ENCODE measurements around the gene MAP2K1.

MAP2K1 gene

DNA sequence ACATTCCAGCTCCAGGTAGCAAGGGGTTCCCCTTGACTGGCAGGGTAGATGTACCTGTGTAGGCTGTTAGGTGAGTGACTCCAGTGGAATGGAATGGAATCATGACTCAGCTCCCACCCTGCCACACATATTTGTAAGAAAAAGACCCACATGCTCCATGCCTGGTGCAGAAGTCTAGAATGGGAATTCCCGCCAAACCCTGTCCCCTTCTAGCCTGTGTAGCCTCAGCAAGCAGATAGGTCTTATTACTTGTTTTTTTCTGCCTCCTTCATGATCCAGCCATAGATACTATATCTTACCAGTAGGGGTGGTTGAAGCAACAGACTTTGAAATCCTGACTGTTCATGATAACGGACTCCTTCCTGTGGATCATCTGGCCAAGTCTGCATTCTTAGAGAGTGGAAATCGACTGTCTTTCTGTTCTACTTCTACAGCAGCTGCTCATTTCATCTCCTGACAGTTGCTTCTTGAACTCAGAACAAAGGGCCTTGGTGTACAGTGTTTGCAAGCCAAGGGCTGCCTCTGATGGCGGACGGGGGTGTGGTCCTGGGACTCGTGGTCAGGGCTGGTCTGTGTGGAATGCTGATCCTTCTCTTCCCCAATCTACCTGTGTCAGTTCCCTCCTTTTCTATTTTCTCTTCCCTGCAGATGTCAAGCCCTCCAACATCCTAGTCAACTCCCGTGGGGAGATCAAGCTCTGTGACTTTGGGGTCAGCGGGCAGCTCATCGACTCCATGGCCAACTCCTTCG is 94.6 kb downstream of the MAP2K1 start:
- TF ChIP-seq, protein P1, sequence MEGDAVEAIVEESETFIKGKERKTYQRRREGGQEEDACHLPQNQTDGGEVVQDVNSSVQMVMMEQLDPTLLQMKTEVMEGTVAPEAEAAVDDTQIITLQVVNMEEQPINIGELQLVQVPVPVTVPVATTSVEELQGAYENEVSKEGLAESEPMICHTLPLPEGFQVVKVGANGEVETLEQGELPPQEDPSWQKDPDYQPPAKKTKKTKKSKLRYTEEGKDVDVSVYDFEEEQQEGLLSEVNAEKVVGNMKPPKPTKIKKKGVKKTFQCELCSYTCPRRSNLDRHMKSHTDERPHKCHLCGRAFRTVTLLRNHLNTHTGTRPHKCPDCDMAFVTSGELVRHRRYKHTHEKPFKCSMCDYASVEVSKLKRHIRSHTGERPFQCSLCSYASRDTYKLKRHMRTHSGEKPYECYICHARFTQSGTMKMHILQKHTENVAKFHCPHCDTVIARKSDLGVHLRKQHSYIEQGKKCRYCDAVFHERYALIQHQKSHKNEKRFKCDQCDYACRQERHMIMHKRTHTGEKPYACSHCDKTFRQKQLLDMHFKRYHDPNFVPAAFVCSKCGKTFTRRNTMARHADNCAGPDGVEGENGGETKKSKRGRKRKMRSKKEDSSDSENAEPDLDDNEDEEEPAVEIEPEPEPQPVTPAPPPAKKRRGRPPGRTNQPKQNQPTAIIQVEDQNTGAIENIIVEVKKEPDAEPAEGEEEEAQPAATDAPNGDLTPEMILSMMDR (IDR thresholded peaks at IDR 0.05; ENCODE audit: control extremely low read depth, extremely low read depth, low read depth, missing control alignments) = no peak
- peak; percentile 4 for DNase-seq (ENCODE audit: extremely low spot score)
- CTCF ChIA-PET = interaction anchor here (1.3 kb wide), 1 partner anchor 17 kb away, joined by 4 read pairs; no protein-coding TSS in a partner anchor
- POLR2A ChIA-PET = no interaction called here

- no peak for DNase-seq (ENCODE audit: extremely low spot score)
- ChIA-PET CTCF (no interaction called here), POLR2A (no interaction called here)
- TF ChIP-seq, protein P1 (IDR thresholded peaks at IDR 0.05; ENCODE audit: control extremely low read depth, extremely low read depth, low read depth, missing control alignments) = no peak
Measured at GRCh38 chr15:66482539-66482938, 95.8 kb downstream of the MAP2K1 start.

GRCh38 chr15:66483131-66483566 is 96.4 kb downstream of the MAP2K1 start:
- POLR2A ChIA-PET = no interaction called here
- CTCF ChIA-PET = interaction anchor here (0.8 kb wide), 1 partner anchor 9 kb away, joined by 3 read pairs; no protein-coding TSS in a partner anchor

DNA sequence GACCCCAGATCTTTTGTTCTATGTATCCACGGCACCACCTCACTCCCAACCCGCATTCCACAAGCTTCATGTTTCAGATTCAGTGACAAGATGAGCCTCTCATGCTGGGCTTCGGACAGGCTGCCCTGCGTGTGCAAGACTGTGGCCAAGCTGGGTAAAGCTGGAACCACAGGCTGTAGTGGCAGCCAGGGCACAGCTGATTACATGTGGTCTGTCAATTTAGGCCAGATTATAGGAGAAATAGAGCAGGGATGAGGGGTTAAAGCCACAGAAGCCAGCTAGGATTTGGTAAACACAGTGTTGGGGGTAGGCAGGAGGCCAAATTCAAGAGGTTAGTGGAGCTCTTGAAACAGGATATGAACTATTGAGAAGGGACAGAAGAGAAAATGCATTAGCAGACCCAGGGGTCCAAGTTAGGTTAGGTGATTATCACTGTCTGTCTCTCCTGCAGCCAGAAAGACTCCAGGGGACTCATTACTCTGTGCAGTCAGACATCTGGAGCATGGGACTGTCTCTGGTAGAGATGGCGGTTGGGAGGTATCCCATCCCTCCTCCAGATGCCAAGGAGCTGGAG is 97.9 kb downstream of the MAP2K1 start:
- ChIA-PET CTCF (interaction anchor here (1.3 to 2.2 kb wide), 3 partner anchors 9 to 14 kb away, joined by 4 to 8 read pairs (median 7); partner anchors contain the start of gene SNAPC5), POLR2A (interaction anchor here (1.0 to 1.6 kb wide), 2 partner anchors 10 to 13 kb away, joined by 3 to 8 read pairs; partner anchors contain the start of gene SNAPC5)
- TF ChIP-seq, protein P1 (IDR thresholded peaks at IDR 0.05; ENCODE audit: control extremely low read depth, extremely low read depth, low read depth, missing control alignments) = no peak
- peak; percentile 2 for DNase-seq (ENCODE audit: extremely low spot score)

More at GRCh38 chr15:66483131-66483566, 96.4 kb downstream of the MAP2K1 start:
- TF ChIP-seq, protein P1 (IDR thresholded peaks at IDR 0.05; ENCODE audit: control extremely low read depth, extremely low read depth, low read depth, missing control alignments) = no peak
- DNase-seq (ENCODE audit: extremely low spot score) = peak; percentile 4

DNA sequence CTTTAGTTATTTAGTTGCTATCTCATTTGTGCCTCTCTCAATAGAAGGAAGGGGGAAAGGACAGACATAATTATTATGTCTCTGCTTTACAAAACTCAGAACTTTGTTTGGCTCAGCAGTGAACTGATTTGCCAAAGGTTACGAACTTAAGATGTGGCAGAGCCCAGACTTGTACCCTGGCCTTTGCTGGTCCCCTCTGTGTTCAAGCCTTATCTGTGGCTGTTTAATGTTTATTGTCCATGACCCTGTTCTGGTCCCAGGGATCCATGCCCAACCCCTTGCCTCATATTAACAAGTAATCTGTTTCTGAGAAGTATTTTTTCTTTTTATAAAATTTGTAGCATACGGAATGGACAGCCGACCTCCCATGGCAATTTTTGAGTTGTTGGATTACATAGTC is 100.2 kb downstream of the MAP2K1 start:
- ChIA-PET POLR2A (no interaction called here), CTCF (no interaction called here)
- TF ChIP-seq, protein P1 (IDR thresholded peaks at IDR 0.05; ENCODE audit: control extremely low read depth, extremely low read depth, low read depth, missing control alignments) = no peak
- no peak for DNase-seq (ENCODE audit: extremely low spot score)

- POLR2A ChIA-PET = no interaction called here
- peak; percentile 4 for DNase-seq (ENCODE audit: extremely low spot score)
- CTCF ChIA-PET = interaction anchor here (1.5 kb wide), 1 partner anchor 10 kb away, joined by 4 read pairs; the partner anchor contains the start of gene SNAPC5
- TF ChIP-seq, protein P1 (IDR thresholded peaks at IDR 0.05; ENCODE audit: control extremely low read depth, extremely low read depth, low read depth, missing control alignments) = no peak
Measured at GRCh38 chr15:66488525-66488924, 101.8 kb downstream of the MAP2K1 start.
